Measurements from ENCODE around the gene GPC4. TPM values are rescaled to one million over a fixed set of nuclear protein-coding genes. Genes with fewer than 3 reads are reported as not detected.

The GPC4 gene
- total RNA-seq, 1 experiment from 2014 or later: 1.2 TPM

DNA sequence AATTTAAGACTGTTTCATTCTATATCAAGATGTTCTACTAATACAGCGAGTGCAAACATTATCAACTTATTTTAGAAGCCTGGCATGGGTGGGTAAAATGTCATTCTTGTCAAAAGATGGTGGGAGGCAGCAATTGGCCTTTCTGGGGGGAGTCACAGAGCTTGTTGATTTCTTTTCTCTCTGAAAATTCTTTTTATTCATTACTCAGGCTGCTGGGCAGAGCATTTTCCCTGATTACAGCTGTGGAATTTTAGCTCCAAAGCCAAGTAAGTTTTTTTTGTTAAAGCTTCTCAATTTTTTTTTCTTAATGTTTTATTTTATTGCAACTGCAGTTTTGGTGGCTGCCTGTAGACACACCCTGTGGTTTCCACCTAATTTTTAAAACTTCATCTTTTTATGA lies 50.4 kb downstream of the GPC4 start:
- H3K27me3 ChIP-seq (replicated peaks; ENCODE audit: control insufficient read depth, insufficient read depth, low read length): no peaks in the 10 kb centered on the region
- H3K4me3 Mint-ChIP-seq (ENCODE audit: unreplicated experiment): no peak overlapping the region
- no peaks in the 10 kb centered on the region for H3K4me1 ChIP-seq
- H3K9me3 Mint-ChIP-seq (ENCODE audit: unreplicated experiment): no peaks in the 10 kb centered on the region
- TF ChIP-seq CTCF (IDR thresholded peaks at IDR 0.05; ENCODE audit: insufficient read depth in 1 of 2, low read depth in 1 of 2, low read length in 1 of 2, severe bottlenecking in 1 of 2, unreplicated experiment in 1 of 2): no peak
- no peaks in the 10 kb centered on the region for H3K27me3 Mint-ChIP-seq (ENCODE audit: insufficient read depth, unreplicated experiment)
- CTCF ChIA-PET: no interaction called here
- H3K36me3 ChIP-seq (ENCODE audit: control insufficient read depth, insufficient read depth, low read length): no peaks in the 10 kb centered on the region
- no peak overlapping the region for H3K4me3 ChIP-seq (ENCODE audit: low read depth, low read length)
- no TSS peak for BruUV-seq (replicated peaks)
- H3K9me3 ChIP-seq: no peaks in the 10 kb centered on the region
- intact Hi-C loops (cut with micrococcal nuclease; ENCODE audit: unreplicated experiment): no loop called here
- no peaks in the 10 kb centered on the region for H3K4me1 Mint-ChIP-seq (ENCODE audit: low read depth, unreplicated experiment)
- no peak for DNase-seq
- POLR2A ChIA-PET: no interaction called here
- H3K27ac Mint-ChIP-seq (ENCODE audit: unreplicated experiment): no peak overlapping the region
- no peaks in the 10 kb centered on the region for H3K36me3 Mint-ChIP-seq (ENCODE audit: insufficient read depth, unreplicated experiment)

DNA sequence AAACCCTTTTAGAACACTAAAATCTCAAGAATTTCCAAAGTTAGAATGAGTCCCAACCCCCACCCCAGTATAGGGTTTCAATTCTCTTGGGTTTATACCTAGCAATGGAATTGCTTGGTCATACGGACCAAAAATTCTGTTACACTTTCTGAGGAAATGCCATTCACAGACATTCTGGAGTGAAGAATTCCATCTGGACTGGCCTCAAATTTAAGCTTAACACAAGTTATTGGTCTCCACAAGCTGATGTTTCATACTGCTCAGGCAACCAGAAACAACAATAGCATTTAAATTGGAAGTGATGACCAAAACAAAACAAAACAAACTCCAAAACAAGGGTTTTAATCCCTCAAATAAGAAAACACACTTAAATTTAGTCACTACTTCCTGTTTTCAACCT lies 51.1 kb downstream of the GPC4 start:
- Histone ChIP-seq H3K36me3 (ENCODE audit: control insufficient read depth, insufficient read depth, low read length) (no peaks in the 10 kb centered on the region), H3K27me3 (replicated peaks; ENCODE audit: control insufficient read depth, insufficient read depth, low read length) (no peaks in the 10 kb centered on the region), H3K4me3 (ENCODE audit: low read depth, low read length) (no peak overlapping the region), H3K9me3 (no peaks in the 10 kb centered on the region), H3K4me1 (no peaks in the 10 kb centered on the region)
- no peak for DNase-seq
- ChIA-PET CTCF (no interaction called here), POLR2A (no interaction called here)
- no peak for TF ChIP-seq CTCF (IDR thresholded peaks at IDR 0.05; ENCODE audit: insufficient read depth in 1 of 2, low read depth in 1 of 2, low read length in 1 of 2, severe bottlenecking in 1 of 2, unreplicated experiment in 1 of 2)
- no peak overlapping the region for H3K4me3 Mint-ChIP-seq (ENCODE audit: unreplicated experiment)
- H3K27ac Mint-ChIP-seq (ENCODE audit: unreplicated experiment): no peak overlapping the region
- no peaks in the 10 kb centered on the region for H3K9me3 Mint-ChIP-seq (ENCODE audit: unreplicated experiment)
- no peaks in the 10 kb centered on the region for H3K36me3 Mint-ChIP-seq (ENCODE audit: insufficient read depth, unreplicated experiment)
- H3K27me3 Mint-ChIP-seq (ENCODE audit: insufficient read depth, unreplicated experiment): no peaks in the 10 kb centered on the region
- no peaks in the 10 kb centered on the region for H3K4me1 Mint-ChIP-seq (ENCODE audit: low read depth, unreplicated experiment)
- no TSS peak for BruUV-seq (replicated peaks)
- intact Hi-C loops (cut with micrococcal nuclease; ENCODE audit: unreplicated experiment): no loop called here

GRCh38 chrX:133362538-133362937 lies 52.8 kb downstream of the GPC4 start:
- Mint-ChIP-seq H3K27me3 (ENCODE audit: insufficient read depth, unreplicated experiment) (no peaks in the 10 kb centered on the region), H3K4me1 (ENCODE audit: low read depth, unreplicated experiment) (no peaks in the 10 kb centered on the region), H3K27ac (ENCODE audit: unreplicated experiment) (no peak overlapping the region), H3K36me3 (ENCODE audit: insufficient read depth, unreplicated experiment) (no peaks in the 10 kb centered on the region), H3K9me3 (ENCODE audit: unreplicated experiment) (no peaks in the 10 kb centered on the region), H3K4me3 (ENCODE audit: unreplicated experiment) (no peak overlapping the region)
- ChIA-PET POLR2A (no interaction called here), CTCF (no interaction called here)
- intact Hi-C loops (cut with micrococcal nuclease; ENCODE audit: unreplicated experiment): no loop called here
- TF ChIP-seq CTCF (IDR thresholded peaks at IDR 0.05; ENCODE audit: insufficient read depth in 1 of 2, low read depth in 1 of 2, low read length in 1 of 2, severe bottlenecking in 1 of 2, unreplicated experiment in 1 of 2): no peak
- DNase-seq: no peak
- Histone ChIP-seq H3K36me3 (ENCODE audit: control insufficient read depth, insufficient read depth, low read length) (no peaks in the 10 kb centered on the region), H3K27me3 (replicated peaks; ENCODE audit: control insufficient read depth, insufficient read depth, low read length) (no peaks in the 10 kb centered on the region), H3K9me3 (no peaks in the 10 kb centered on the region), H3K4me3 (ENCODE audit: low read depth, low read length) (no peak overlapping the region), H3K4me1 (no peaks in the 10 kb centered on the region)
- no TSS peak for BruUV-seq (replicated peaks)
